ENCODE data around the gene XRCC1.
A peak's percentile ranks its signal among the peaks of the same experiment; 100 is the strongest.

The XRCC1 gene

GRCh38 chr19:43534305-43534815 lies 41.0 kb downstream of the XRCC1 start:
- Histone ChIP-seq H3K27me3 (replicated peaks; ENCODE audit: insufficient read depth, low read length) (no peaks in the 10 kb centered on the region), H3K9me3 (replicated peaks; ENCODE audit: insufficient read depth, low read length) (no peaks in the 10 kb centered on the region), H4K20me1 (ENCODE audit: insufficient read depth, low read length) (no peaks in the 10 kb centered on the region), H3K79me2 (ENCODE audit: low read length) (no peaks in the 10 kb centered on the region), H3K4me2 (ENCODE audit: low read depth, low read length) (no peak overlapping the region), H3F3A (ENCODE audit: insufficient read depth, low read length) (peaks cover 32% of the 10 kb centered on the region), H3K9me2 (replicated peaks; ENCODE audit: insufficient read depth, low read length) (no peaks in the 10 kb centered on the region), H3K9ac (ENCODE audit: low read length) (no peak overlapping the region), H3K4me3 (ENCODE audit: low read length) (no peak overlapping the region), H3K4me1 (ENCODE audit: low read length) (no peaks in the 10 kb centered on the region), H2AFZ (ENCODE audit: low read length) (no peak overlapping the region), H3K36me3 (replicated peaks; ENCODE audit: insufficient read depth, low read length) (no peaks in the 10 kb centered on the region), H3K27ac (ENCODE audit: low read length) (no peak overlapping the region)
- no peak for DNase-seq
- TF ChIP-seq EZH2 (optimal IDR thresholded peaks at IDR 0.05; ENCODE audit: low read depth, low read length) (no peak), EZH2phosphoT487 (IDR thresholded peaks at IDR 0.05; ENCODE audit: low read length) (no peak)
- TF ChIP-seq, protein P1, sequence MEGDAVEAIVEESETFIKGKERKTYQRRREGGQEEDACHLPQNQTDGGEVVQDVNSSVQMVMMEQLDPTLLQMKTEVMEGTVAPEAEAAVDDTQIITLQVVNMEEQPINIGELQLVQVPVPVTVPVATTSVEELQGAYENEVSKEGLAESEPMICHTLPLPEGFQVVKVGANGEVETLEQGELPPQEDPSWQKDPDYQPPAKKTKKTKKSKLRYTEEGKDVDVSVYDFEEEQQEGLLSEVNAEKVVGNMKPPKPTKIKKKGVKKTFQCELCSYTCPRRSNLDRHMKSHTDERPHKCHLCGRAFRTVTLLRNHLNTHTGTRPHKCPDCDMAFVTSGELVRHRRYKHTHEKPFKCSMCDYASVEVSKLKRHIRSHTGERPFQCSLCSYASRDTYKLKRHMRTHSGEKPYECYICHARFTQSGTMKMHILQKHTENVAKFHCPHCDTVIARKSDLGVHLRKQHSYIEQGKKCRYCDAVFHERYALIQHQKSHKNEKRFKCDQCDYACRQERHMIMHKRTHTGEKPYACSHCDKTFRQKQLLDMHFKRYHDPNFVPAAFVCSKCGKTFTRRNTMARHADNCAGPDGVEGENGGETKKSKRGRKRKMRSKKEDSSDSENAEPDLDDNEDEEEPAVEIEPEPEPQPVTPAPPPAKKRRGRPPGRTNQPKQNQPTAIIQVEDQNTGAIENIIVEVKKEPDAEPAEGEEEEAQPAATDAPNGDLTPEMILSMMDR (IDR thresholded peaks at IDR 0.05; ENCODE audit: low read length): no peak

DNA sequence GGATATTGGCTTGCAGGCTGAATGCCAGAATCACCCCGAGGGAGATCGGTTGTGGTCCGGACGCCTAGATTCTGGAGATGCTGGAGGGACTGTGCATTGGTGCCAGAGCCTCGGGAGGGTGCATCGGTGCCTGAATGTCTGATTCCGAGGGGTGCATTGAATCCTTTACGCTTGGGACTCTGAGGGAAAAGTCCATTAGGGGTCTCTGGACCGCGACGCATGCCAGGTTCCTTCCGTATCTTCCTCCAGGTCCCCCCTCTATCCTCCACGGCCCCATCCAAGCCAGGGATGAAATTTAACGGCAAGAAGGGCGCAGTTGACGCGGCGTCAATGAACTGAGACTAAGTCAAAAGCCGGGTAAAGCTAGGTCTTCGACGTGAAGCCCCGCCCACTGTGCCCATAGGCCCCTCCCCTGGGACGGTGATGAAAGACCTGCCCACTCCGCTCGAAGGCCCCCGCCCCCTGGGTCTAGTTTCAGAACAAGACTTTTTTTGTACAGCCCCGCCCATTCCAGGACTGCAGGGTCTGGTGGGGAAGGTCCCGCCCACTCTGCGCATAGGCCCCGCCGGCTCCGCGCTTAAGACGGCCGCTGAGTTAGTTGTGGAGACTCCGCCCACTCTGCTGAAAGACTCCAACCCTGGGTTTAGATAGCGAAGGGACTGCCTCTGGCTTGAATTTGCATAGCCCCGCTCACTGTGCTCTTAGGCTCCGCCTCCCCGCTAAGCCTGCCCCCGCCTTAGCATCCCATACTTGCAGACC lies 41.6 kb downstream of the XRCC1 start:
- no peaks in the 10 kb centered on the region for H3K36me3 ChIP-seq (replicated peaks; ENCODE audit: insufficient read depth, low read length)
- no peaks in the 10 kb centered on the region for H4K20me1 ChIP-seq (ENCODE audit: insufficient read depth, low read length)
- no peaks in the 10 kb centered on the region for H3K79me2 ChIP-seq (ENCODE audit: low read length)
- TF ChIP-seq, protein P1 (IDR thresholded peaks at IDR 0.05; ENCODE audit: low read length): no peak
- TF ChIP-seq EZH2 (optimal IDR thresholded peaks at IDR 0.05; ENCODE audit: low read depth, low read length): no peak
- TF ChIP-seq EZH2phosphoT487 (IDR thresholded peaks at IDR 0.05; ENCODE audit: low read length): no peak
- no peaks in the 10 kb centered on the region for H3K27me3 ChIP-seq (replicated peaks; ENCODE audit: insufficient read depth, low read length)
- peak overlapping the region; percentile 87 for H3K4me2 ChIP-seq (ENCODE audit: low read depth, low read length)
- no peaks in the 10 kb centered on the region for H3K4me1 ChIP-seq (ENCODE audit: low read length)
- no peaks in the 10 kb centered on the region for H3K9me2 ChIP-seq (replicated peaks; ENCODE audit: insufficient read depth, low read length)
- peak; percentile 97 for DNase-seq
- H3K27ac ChIP-seq (ENCODE audit: low read length): peak overlapping the region; percentile 73; the same call in 1 of the 2 replicates
- H2AFZ ChIP-seq (ENCODE audit: low read length): peak overlapping the region; percentile 80
- no peaks in the 10 kb centered on the region for H3K9me3 ChIP-seq (replicated peaks; ENCODE audit: insufficient read depth, low read length)
- H3K9ac ChIP-seq (ENCODE audit: low read length): peak overlapping the region; percentile 36; the same call in 1 of the 2 replicates
- peak overlapping the region; percentile 67 for H3K4me3 ChIP-seq (ENCODE audit: low read length)
- peaks cover 32% of the 10 kb centered on the region for H3F3A ChIP-seq (ENCODE audit: insufficient read depth, low read length)

- no peaks in the 10 kb centered on the region for H4K20me1 ChIP-seq (ENCODE audit: insufficient read depth, low read length)
- peak within 1 kb of the TSS; percentile 87 for H3K4me2 ChIP-seq (ENCODE audit: low read depth, low read length)
- H3K9me3 ChIP-seq (replicated peaks; ENCODE audit: insufficient read depth, low read length): no peaks in the 10 kb centered on the region
- no peaks in the 10 kb centered on the region for H3K27me3 ChIP-seq (replicated peaks; ENCODE audit: insufficient read depth, low read length)
- peaks cover 32% of the 10 kb centered on the region for H3F3A ChIP-seq (ENCODE audit: insufficient read depth, low read length)
- peak; percentile 92 for DNase-seq
- H3K9ac ChIP-seq (ENCODE audit: low read length): peak within 1 kb of the TSS; percentile 51; the same call in 1 of the 2 replicates
- H3K9me2 ChIP-seq (replicated peaks; ENCODE audit: insufficient read depth, low read length): no peaks in the 10 kb centered on the region
- TF ChIP-seq, protein P1 (IDR thresholded peaks at IDR 0.05; ENCODE audit: low read length): no peak
- TF ChIP-seq EZH2 (optimal IDR thresholded peaks at IDR 0.05; ENCODE audit: low read depth, low read length) (no peak), EZH2phosphoT487 (IDR thresholded peaks at IDR 0.05; ENCODE audit: low read length) (no peak)
- H3K79me2 ChIP-seq (ENCODE audit: low read length): no peaks in the 10 kb centered on the region
- peak within 1 kb of the TSS; percentile 80 for H2AFZ ChIP-seq (ENCODE audit: low read length)
- peak within 1 kb of the TSS; percentile 73; the same call in 1 of the 2 replicates for H3K27ac ChIP-seq (ENCODE audit: low read length)
- H3K4me1 ChIP-seq (ENCODE audit: low read length): no peaks in the 10 kb centered on the region
- peak within 1 kb of the TSS; percentile 67 for H3K4me3 ChIP-seq (ENCODE audit: low read length)
- no peaks in the 10 kb centered on the region for H3K36me3 ChIP-seq (replicated peaks; ENCODE audit: insufficient read depth, low read length)
Observed at GRCh38 chr19:43532962-43533545, 42.3 kb downstream of the XRCC1 start, which contains the start of gene ZNF575. TSS of gene ZNF575 (plus strand) at chr19:43533188. CDS start at chr19:43534423, 1,235 bp downstream.
